HL-60 (cell line): ENCODE data around the gene WFS1.

Experiments used
- CTCF ChIP-seq: IDR thresholded peaks from one replicate; pipeline ENCODE4 v1.5.1; 2011; ENCODE audit warnings: low read length, control low read depth, inconsistent platforms; ENCODE audit not compliant: insufficient read depth
- GABPA ChIP-seq: IDR thresholded peaks from 2 replicates; pipeline ENCODE4 v1.6.1; 2012; ENCODE audit warnings: low read depth
- POLR2AphosphoS5 ChIP-seq: IDR thresholded peaks from 2 replicates; pipeline ENCODE4 v1.6.1; 2012; ENCODE audit warnings: low read depth
- TF ChIP-seq, protein P1 (sequence below): IDR thresholded peaks from 2 replicates; pipeline ENCODE4 v1.6.1; 2012; ENCODE audit warnings: low read depth; ENCODE audit not compliant: insufficient replicate concordance

GRCh38 chr4:6325788-6326290, 56.2 kb downstream of the WFS1 start:
- no peak for TF ChIP-seq CTCF
- TF ChIP-seq GABPA: no peak
- TF ChIP-seq POLR2AphosphoS5: no peak
- TF ChIP-seq, protein P1, sequence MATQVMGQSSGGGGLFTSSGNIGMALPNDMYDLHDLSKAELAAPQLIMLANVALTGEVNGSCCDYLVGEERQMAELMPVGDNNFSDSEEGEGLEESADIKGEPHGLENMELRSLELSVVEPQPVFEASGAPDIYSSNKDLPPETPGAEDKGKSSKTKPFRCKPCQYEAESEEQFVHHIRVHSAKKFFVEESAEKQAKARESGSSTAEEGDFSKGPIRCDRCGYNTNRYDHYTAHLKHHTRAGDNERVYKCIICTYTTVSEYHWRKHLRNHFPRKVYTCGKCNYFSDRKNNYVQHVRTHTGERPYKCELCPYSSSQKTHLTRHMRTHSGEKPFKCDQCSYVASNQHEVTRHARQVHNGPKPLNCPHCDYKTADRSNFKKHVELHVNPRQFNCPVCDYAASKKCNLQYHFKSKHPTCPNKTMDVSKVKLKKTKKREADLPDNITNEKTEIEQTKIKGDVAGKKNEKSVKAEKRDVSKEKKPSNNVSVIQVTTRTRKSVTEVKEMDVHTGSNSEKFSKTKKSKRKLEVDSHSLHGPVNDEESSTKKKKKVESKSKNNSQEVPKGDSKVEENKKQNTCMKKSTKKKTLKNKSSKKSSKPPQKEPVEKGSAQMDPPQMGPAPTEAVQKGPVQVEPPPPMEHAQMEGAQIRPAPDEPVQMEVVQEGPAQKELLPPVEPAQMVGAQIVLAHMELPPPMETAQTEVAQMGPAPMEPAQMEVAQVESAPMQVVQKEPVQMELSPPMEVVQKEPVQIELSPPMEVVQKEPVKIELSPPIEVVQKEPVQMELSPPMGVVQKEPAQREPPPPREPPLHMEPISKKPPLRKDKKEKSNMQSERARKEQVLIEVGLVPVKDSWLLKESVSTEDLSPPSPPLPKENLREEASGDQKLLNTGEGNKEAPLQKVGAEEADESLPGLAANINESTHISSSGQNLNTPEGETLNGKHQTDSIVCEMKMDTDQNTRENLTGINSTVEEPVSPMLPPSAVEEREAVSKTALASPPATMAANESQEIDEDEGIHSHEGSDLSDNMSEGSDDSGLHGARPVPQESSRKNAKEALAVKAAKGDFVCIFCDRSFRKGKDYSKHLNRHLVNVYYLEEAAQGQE: no peak
